GM23338 (cell line): Measurements from ENCODE around the gene MACROD1. TPM values are rescaled to one million over a fixed set of nuclear protein-coding genes. Genes with fewer than 3 reads are reported as not detected.

Experiments used
- ATAC-seq: fragments of 200-7000 bp; cut with Tn5 transposase; 3 replicates; pipeline ENCODE4 v1.9.1; 2020
- DNase-seq: peaks from one replicate; pipeline ENCODE4 v3.0.0-alpha.2; 2015; ENCODE audit warnings: low spot score
- H2AFZ ChIP-seq: fragments of 200-600 bp; sonication (generic); 2 replicates; pipeline ENCODE4 v1.8.0; 2016; ENCODE audit warnings: antibody characterized with exemption, mild to moderate bottlenecking, moderate library complexity
- H3F3A ChIP-seq: fragments of 200-600 bp; sonication (generic); replicated peaks from 2 replicates; pipeline ENCODE4 v1.8.0; 2017; ENCODE audit warnings: antibody characterized with exemption, mixed run types, low read depth
- H3K27ac ChIP-seq: fragments of 200-600 bp; sonication (generic); 2 replicates; pipeline ENCODE4 v1.6.1; 2016; ENCODE audit warnings: low read depth
- H3K27me3 ChIP-seq: fragments of 200-600 bp; sonication (generic); 2 replicates; pipeline ENCODE4 v1.8.0; 2016; ENCODE audit warnings: mild to moderate bottlenecking, mixed run types, moderate library complexity; ENCODE audit not compliant: insufficient read depth
- H3K36me3 ChIP-seq: fragments of 200-600 bp; sonication (generic); 2 replicates; pipeline ENCODE4 v1.8.0; 2016; ENCODE audit warnings: mild to moderate bottlenecking; ENCODE audit not compliant: insufficient read depth
- H3K4me1 ChIP-seq: fragments of 200-600 bp; sonication (generic); 2 replicates; pipeline ENCODE4 v1.8.0; 2016; ENCODE audit warnings: mild to moderate bottlenecking, moderate library complexity; ENCODE audit not compliant: insufficient read depth
- H3K4me2 ChIP-seq: fragments of 200-600 bp; sonication (generic); 2 replicates; pipeline ENCODE4 v1.7.1; 2017; ENCODE audit warnings: mixed run types
- H3K4me3 ChIP-seq: fragments of 200-600 bp; sonication (generic); 2 replicates; pipeline ENCODE4 v1.6.1; 2016; ENCODE audit warnings: mixed run types
- H3K79me2 ChIP-seq: fragments of 200-600 bp; sonication (generic); replicated peaks from 2 replicates; pipeline ENCODE4 v1.8.0; 2017; ENCODE audit warnings: mild to moderate bottlenecking; ENCODE audit not compliant: insufficient read depth
- H3K9me2 ChIP-seq: fragments of 200-600 bp; sonication (generic); 2 replicates; pipeline ENCODE4 v1.8.0; 2017; ENCODE audit not compliant: insufficient read depth
- H4K20me1 ChIP-seq: fragments of 200-600 bp; sonication (generic); replicated peaks from 2 replicates; pipeline ENCODE4 v1.8.0; 2017; ENCODE audit warnings: mild to moderate bottlenecking; ENCODE audit not compliant: insufficient read depth
- H3K27ac Mint-ChIP-seq: 2 replicates; pipeline ENCODE4 v1.8.0; 2020; ENCODE audit warnings: inconsistent platforms, mild to moderate bottlenecking, moderate library complexity, mixed read lengths
- H3K27me3 Mint-ChIP-seq: 3 replicates; pipeline ENCODE4 v1.8.0; 2022; ENCODE audit warnings: low read depth, mild to moderate bottlenecking, moderate library complexity, mixed read lengths, inconsistent platforms; ENCODE audit not compliant: insufficient read depth, poor library complexity
- H3K36me3 Mint-ChIP-seq: 3 replicates; pipeline ENCODE4 v1.8.0; 2021; ENCODE audit warnings: low read depth, mild to moderate bottlenecking, inconsistent platforms, moderate library complexity, mixed read lengths
- H3K4me1 Mint-ChIP-seq: 3 replicates; pipeline ENCODE4 v1.8.0; 2020; ENCODE audit warnings: mild to moderate bottlenecking, inconsistent platforms, mixed read lengths
- H3K4me3 Mint-ChIP-seq: 3 replicates; pipeline ENCODE4 v1.8.0; 2021; ENCODE audit warnings: moderate library complexity, mild to moderate bottlenecking, inconsistent platforms, mixed read lengths
- H3K9me3 Mint-ChIP-seq: 3 replicates; pipeline ENCODE4 v1.8.0; 2020; ENCODE audit warnings: moderate library complexity, mild to moderate bottlenecking, inconsistent platforms, mixed read lengths
- CREB1 ChIP-seq: fragments of 250-450 bp; sonication (Bioruptor Pico); IDR thresholded peaks from 2 replicates; pipeline ENCODE4 v1.5.0; 2020; ENCODE audit warnings: low read depth, mild to moderate bottlenecking, moderate library complexity
- EZH2 ChIP-seq: fragments of 200-600 bp; sonication (generic); IDR thresholded peaks from one replicate; pipeline ENCODE4 v1.8.0; 2017; ENCODE audit warnings: antibody characterized with exemption, mild to moderate bottlenecking, low read depth; ENCODE audit not compliant: unreplicated experiment
- EZH2phosphoT487 ChIP-seq: fragments of 200-600 bp; sonication (generic); IDR thresholded peaks from one replicate; pipeline ENCODE4 v1.8.1; 2018; ENCODE audit warnings: antibody characterized with exemption; ENCODE audit not compliant: unreplicated experiment
- JUNB ChIP-seq: IDR thresholded peaks from one replicate; pipeline ENCODE4 v1.6.1; 2016; ENCODE audit warnings: antibody characterized with exemption; ENCODE audit not compliant: unreplicated experiment
- NANOG ChIP-seq: IDR thresholded peaks from 2 replicates; pipeline ENCODE4 v1.6.1; 2016; ENCODE audit warnings: antibody characterized with exemption, borderline replicate concordance
- POLR2AphosphoS5 ChIP-seq: IDR thresholded peaks from 2 replicates; pipeline ENCODE4 v1.6.1; 2016; ENCODE audit warnings: antibody characterized with exemption, low read depth
- STAT1 ChIP-seq: IDR thresholded peaks from one replicate; pipeline ENCODE4 v1.6.1; 2016; ENCODE audit warnings: antibody characterized with exemption; ENCODE audit not compliant: unreplicated experiment
- ZNF114 ChIP-seq: fragments of 250-450 bp; sonication (Bioruptor Pico); IDR thresholded peaks from 2 replicates; pipeline ENCODE4 v1.5.0; 2020; ENCODE audit warnings: mild to moderate bottlenecking, moderate library complexity
- ZNF331 ChIP-seq: fragments of 250-450 bp; sonication (Bioruptor Pico); IDR thresholded peaks from 2 replicates; pipeline ENCODE4 v1.5.0; 2020; ENCODE audit warnings: low read depth, mild to moderate bottlenecking, moderate library complexity
- polyA plus RNA-seq: library from polyadenylated mRNA; unstranded; fragments of >200 nt; fragmentation: Nextera tagmentation; extraction: Ambion mirVana; gene quantifications from 2 replicates; pipeline ENCODE4 v1.2.1, GENCODE V29; 2016
- total RNA-seq: library from RNA; depleted of rRNA; stranded (reverse); fragments of >200 nt; shearing (Covaris generic); gene quantifications from 2 replicates; pipeline ENCODE4 v1.2.3, GENCODE V29; 2014
- TF ChIP-seq, protein P1 (sequence below): fragments of 250-450 bp; sonication (Bioruptor Pico); IDR thresholded peaks from 2 replicates; pipeline ENCODE4 v1.5.0; 2020; ENCODE audit warnings: mild to moderate bottlenecking, moderate library complexity
- TF ChIP-seq, protein P2 (sequence below): IDR thresholded peaks from one replicate; pipeline ENCODE4 v1.6.1; 2018; ENCODE audit warnings: antibody characterized with exemption; ENCODE audit not compliant: unreplicated experiment
- TF ChIP-seq, protein P3 (sequence below), 2 experiments: fragments of 200-600 bp in 1 of 2; sonication (generic) in 1 of 2; conservative IDR thresholded peaks; 2 replicates each; pipeline versions ENCODE4 v1.5.1 to v1.6.1; 2016 to 2017; ENCODE audit warnings: antibody characterized with exemption in 2 of 2, low read depth in 2 of 2, mild to moderate bottlenecking in 2 of 2, moderate library complexity in 1 of 2

The MACROD1 gene
- total and polyA plus RNA-seq, 2 experiments from 2014 or later: 33.0 to 51.6 TPM

DNA sequence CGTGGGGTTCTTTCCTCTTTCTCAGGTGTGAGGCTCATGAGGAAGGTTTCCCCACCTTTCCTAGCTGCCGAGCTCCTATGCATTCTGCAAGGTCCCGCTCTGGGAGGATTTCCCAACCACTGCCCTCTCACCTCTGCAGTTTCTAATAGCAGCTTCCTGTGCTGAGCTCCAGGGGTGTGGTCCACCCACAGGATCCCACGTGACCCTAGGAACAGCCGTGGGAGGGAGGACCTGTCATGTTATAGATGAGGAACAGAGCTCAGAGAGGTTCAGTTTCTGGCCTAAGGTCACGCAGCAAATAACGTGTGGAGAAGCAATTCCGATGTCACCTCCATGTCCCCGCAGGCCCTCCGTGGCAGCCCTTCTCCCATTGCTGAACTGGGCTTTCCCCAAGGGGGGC lies 91.7 kb downstream of the MACROD1 start:
- ATAC-seq (no peak), DNase-seq (no peak)
- H2AFZ ChIP-seq: no peak overlapping the region
- TF ChIP-seq, protein P1, sequence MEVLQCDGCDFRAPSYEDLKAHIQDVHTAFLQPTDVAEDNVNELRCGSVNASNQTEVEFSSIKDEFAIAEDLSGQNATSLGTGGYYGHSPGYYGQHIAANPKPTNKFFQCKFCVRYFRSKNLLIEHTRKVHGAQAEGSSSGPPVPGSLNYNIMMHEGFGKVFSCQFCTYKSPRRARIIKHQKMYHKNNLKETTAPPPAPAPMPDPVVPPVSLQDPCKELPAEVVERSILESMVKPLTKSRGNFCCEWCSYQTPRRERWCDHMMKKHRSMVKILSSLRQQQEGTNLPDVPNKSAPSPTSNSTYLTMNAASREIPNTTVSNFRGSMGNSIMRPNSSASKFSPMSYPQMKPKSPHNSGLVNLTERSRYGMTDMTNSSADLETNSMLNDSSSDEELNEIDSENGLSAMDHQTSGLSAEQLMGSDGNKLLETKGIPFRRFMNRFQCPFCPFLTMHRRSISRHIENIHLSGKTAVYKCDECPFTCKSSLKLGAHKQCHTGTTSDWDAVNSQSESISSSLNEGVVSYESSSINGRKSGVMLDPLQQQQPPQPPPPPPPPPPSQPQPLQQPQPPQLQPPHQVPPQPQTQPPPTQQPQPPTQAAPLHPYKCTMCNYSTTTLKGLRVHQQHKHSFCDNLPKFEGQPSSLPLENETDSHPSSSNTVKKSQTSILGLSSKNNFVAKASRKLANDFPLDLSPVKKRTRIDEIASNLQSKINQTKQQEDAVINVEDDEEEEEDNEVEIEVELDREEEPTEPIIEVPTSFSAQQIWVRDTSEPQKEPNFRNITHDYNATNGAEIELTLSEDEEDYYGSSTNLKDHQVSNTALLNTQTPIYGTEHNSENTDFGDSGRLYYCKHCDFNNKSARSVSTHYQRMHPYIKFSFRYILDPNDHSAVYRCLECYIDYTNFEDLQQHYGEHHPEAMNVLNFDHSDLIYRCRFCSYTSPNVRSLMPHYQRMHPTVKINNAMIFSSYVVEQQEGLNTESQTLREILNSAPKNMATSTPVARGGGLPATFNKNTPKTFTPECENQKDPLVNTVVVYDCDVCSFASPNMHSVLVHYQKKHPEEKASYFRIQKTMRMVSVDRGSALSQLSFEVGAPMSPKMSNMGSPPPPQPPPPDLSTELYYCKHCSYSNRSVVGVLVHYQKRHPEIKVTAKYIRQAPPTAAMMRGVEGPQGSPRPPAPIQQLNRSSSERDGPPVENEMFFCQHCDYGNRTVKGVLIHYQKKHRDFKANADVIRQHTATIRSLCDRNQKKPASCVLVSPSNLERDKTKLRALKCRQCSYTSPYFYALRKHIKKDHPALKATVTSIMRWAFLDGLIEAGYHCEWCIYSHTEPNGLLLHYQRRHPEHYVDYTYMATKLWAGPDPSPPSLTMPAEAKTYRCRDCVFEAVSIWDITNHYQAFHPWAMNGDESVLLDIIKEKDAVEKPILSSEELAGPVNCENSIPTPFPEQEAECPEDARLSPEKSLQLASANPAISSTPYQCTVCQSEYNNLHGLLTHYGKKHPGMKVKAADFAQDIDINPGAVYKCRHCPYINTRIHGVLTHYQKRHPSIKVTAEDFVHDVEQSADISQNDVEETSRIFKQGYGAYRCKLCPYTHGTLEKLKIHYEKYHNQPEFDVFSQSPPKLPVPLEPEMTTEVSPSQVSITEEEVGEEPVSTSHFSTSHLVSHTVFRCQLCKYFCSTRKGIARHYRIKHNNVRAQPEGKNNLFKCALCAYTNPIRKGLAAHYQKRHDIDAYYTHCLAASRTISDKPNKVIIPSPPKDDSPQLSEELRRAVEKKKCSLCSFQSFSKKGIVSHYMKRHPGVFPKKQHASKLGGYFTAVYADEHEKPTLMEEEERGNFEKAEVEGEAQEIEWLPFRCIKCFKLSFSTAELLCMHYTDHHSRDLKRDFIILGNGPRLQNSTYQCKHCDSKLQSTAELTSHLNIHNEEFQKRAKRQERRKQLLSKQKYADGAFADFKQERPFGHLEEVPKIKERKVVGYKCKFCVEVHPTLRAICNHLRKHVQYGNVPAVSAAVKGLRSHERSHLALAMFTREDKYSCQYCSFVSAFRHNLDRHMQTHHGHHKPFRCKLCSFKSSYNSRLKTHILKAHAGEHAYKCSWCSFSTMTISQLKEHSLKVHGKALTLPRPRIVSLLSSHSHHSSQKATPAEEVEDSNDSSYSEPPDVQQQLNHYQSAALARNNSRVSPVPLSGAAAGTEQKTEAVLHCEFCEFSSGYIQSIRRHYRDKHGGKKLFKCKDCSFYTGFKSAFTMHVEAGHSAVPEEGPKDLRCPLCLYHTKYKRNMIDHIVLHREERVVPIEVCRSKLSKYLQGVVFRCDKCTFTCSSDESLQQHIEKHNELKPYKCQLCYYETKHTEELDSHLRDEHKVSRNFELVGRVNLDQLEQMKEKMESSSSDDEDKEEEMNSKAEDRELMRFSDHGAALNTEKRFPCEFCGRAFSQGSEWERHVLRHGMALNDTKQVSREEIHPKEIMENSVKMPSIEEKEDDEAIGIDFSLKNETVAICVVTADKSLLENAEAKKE (CRISPR knock-in tag): no peak
- TF ChIP-seq, protein P2, sequence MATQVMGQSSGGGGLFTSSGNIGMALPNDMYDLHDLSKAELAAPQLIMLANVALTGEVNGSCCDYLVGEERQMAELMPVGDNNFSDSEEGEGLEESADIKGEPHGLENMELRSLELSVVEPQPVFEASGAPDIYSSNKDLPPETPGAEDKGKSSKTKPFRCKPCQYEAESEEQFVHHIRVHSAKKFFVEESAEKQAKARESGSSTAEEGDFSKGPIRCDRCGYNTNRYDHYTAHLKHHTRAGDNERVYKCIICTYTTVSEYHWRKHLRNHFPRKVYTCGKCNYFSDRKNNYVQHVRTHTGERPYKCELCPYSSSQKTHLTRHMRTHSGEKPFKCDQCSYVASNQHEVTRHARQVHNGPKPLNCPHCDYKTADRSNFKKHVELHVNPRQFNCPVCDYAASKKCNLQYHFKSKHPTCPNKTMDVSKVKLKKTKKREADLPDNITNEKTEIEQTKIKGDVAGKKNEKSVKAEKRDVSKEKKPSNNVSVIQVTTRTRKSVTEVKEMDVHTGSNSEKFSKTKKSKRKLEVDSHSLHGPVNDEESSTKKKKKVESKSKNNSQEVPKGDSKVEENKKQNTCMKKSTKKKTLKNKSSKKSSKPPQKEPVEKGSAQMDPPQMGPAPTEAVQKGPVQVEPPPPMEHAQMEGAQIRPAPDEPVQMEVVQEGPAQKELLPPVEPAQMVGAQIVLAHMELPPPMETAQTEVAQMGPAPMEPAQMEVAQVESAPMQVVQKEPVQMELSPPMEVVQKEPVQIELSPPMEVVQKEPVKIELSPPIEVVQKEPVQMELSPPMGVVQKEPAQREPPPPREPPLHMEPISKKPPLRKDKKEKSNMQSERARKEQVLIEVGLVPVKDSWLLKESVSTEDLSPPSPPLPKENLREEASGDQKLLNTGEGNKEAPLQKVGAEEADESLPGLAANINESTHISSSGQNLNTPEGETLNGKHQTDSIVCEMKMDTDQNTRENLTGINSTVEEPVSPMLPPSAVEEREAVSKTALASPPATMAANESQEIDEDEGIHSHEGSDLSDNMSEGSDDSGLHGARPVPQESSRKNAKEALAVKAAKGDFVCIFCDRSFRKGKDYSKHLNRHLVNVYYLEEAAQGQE: no peak
- TF ChIP-seq POLR2AphosphoS5: no peak
- TF ChIP-seq CREB1 (CRISPR knock-in tag): no peak
- TF ChIP-seq STAT1: no peak
- TF ChIP-seq, protein P3, sequence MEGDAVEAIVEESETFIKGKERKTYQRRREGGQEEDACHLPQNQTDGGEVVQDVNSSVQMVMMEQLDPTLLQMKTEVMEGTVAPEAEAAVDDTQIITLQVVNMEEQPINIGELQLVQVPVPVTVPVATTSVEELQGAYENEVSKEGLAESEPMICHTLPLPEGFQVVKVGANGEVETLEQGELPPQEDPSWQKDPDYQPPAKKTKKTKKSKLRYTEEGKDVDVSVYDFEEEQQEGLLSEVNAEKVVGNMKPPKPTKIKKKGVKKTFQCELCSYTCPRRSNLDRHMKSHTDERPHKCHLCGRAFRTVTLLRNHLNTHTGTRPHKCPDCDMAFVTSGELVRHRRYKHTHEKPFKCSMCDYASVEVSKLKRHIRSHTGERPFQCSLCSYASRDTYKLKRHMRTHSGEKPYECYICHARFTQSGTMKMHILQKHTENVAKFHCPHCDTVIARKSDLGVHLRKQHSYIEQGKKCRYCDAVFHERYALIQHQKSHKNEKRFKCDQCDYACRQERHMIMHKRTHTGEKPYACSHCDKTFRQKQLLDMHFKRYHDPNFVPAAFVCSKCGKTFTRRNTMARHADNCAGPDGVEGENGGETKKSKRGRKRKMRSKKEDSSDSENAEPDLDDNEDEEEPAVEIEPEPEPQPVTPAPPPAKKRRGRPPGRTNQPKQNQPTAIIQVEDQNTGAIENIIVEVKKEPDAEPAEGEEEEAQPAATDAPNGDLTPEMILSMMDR (conservative IDR thresholded peaks at IDR 0.05; ENCODE audit: low read depth in 2 of 2): no peak
- TF ChIP-seq ZNF114: no peak
- TF ChIP-seq NANOG: no peak
- no peak for TF ChIP-seq JUNB
- no peak for TF ChIP-seq EZH2
- TF ChIP-seq EZH2phosphoT487: no peak
- no peak for TF ChIP-seq ZNF331 (CRISPR knock-in tag)
- no peak overlapping the region for H3K4me3 Mint-ChIP-seq
- no peak overlapping the region for H3K27ac ChIP-seq
- H3F3A ChIP-seq: no peaks in the 10 kb centered on the region
- H3K9me2 ChIP-seq: no peaks in the 10 kb centered on the region
- H3K4me3 ChIP-seq: no peak overlapping the region
- H3K4me1 Mint-ChIP-seq: peaks cover 6% of the 10 kb centered on the region
- H3K36me3 Mint-ChIP-seq: no peaks in the 10 kb centered on the region
- peaks cover 84% of the 10 kb centered on the region for H3K27me3 ChIP-seq
- H3K9me3 Mint-ChIP-seq: no peaks in the 10 kb centered on the region
- no peak overlapping the region for H3K27ac Mint-ChIP-seq
- no peaks in the 10 kb centered on the region for H3K4me1 ChIP-seq
- peaks cover 40% of the 10 kb centered on the region for H3K27me3 Mint-ChIP-seq
- no peaks in the 10 kb centered on the region for H3K36me3 ChIP-seq
- no peak overlapping the region for H3K4me2 ChIP-seq
- H3K79me2 ChIP-seq: no peaks in the 10 kb centered on the region
- no peaks in the 10 kb centered on the region; the same call in 1 of the 2 replicates for H4K20me1 ChIP-seq
